HG02623 (cell line): ENCODE measurements around the gene POLD3.

Experiments used
- ATAC-seq: cut with Tn5 transposase; IDR thresholded peaks from one replicate; pipeline ENCODE4 v1.9.1; 2021; ENCODE audit warnings: moderate library complexity; ENCODE audit not compliant: unreplicated experiment

The POLD3 gene

DNA sequence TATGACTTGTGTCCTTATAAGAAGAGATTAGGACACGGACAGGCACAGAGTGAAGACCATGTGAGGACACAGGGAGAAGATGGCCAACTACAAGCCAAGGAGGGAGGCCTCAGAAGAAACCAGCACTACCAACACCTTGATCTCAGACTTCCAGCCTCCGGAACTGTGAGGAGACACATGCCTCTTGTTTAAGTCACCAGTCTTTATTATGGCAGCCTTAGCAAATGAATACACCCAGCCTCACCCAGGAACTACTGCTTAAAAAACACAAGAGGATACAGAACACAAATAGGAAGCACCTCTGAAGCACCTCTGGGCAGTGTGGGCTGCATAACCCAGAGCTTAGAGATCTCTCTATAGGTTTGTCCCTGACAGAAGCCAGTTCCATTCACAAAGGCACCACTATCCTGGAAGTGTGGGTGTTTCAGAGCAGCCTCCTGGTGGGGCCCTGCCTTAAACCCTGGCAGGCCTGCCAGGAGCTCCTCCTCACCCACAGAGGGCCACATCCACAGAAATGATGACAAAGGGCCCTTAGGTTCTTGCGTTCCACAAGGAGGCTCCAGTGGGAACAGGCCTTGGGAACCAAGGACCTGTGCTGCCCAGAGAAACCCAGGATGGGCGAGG lies 80.1 kb downstream of the POLD3 start:
- no peak for ATAC-seq

DNA sequence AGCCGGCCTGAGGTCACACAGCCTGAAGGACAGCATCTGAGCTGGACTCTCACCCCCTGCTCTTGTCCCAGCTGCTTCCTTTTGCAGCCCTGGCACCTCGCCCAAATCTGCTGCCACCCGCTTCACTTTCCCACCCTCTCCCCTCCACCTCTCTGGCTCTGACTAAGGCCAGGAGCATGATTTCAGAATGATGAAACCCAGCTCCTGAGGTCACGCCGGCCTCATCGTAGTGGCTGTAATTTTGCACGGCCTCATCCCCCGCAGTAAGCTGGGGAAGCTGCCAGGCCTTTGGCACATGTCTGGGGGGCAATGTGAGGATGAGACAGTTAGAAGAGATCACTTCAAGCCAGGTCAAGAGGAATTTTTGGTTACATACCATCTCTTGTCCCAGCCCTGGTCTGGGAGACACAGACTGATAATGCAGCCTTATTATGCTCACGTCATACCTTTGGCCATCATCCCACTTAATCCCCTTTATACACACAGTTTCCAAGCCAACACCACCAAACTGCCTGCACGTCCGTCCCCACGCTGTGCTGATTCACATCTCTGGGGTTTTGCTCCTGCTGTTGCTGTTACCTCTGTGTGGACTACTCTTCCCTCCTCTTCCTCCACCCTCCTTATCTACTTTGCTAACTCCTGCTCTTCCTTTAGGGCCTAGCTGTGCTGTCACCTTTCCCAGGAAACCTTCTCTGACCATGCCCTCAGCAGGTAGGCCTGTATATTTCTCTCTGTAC lies 80.7 kb downstream of the POLD3 start:
- ATAC-seq = no peak

DNA sequence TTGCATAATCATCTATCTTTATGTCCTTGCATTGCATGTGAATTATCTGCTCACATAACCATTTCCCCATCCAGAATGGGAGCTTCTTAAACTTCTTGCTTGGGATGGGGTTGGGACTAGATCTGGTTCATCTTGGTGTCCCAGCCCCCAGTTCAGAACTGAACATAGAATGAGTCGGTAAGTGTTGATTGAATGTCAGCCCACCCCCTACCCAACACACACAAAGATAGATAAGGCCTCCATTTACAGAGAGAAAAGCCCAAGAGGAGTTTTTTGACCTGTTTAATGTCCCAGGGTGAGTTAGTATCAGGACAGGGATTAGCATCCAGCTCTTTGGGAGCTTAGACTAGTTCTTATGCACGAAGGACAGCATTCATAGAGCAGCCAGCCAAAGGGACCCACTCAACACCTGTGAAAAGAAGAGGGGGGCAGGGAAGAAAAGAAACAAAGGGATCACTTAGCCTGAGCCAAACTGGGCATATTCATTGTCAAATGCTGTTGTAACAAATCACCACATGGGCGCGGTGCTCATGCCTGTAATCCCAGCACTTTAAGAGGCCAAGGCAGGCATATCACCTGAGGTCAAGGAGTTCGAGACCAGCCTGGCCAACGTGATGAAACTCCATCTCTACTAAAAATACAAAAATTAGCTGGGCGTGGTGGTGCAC lies 81.4 kb downstream of the POLD3 start:
- no peak for ATAC-seq

DNA sequence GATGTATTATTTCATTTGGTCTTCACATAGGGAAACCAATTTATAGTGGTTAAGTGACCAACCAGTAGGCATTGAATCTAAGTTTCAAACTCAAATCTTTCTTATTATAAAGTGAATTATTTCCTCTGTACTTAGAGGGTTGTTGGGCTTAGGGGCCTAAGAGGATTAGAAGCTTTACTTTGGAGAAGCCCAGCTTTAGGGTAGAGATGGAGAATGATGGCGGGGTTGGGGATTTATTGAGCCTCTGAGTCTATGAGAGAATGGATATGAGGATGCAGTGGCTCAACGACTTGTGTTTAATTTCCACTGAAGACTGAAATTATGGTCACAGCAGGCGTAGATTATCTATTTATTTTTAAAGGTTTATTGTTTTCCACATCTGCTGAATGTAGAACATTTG lies 83.4 kb downstream of the POLD3 start:
- no peak for ATAC-seq

DNA sequence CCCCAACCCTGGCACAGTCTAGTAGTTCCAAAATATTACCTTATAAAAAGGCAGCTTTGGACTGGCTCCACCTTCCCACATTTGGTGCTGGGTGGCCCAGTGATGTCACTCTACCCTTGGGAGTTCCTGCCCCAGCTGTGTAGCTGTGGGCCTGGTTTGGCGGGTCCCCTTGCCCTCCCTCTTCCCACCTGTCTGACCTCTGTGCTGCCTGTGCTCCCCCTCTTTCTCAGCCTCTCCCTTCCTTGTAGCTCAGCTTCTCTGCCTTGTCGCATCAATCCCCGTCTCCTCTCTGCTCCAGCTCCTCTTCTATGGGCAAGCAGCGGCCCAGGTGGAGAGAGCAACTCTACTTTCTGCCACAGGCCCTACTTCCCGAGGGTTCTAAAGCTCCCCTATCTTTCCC lies 84.2 kb downstream of the POLD3 start:
- no peak for ATAC-seq

DNA sequence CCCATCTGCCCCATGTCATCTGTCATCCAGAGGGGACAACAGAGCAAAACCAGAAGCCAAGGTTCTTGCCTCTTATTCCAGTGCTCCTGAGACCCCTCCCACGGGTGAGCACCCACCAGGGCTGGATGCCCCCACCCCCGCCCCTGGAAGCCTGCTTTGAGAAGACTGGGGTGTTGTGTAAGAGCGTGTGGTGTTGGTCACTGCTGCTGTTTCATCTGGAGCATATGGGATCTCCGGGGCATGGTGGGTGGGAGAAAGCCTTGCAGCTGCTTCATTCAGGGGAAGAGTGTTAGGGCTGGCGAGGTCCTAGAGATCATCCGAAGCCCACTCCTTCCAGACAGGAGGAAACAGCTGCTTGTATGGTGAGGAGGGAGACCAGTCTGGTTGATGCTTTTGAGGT lies 84.7 kb downstream of the POLD3 start:
- no peak for ATAC-seq

DNA sequence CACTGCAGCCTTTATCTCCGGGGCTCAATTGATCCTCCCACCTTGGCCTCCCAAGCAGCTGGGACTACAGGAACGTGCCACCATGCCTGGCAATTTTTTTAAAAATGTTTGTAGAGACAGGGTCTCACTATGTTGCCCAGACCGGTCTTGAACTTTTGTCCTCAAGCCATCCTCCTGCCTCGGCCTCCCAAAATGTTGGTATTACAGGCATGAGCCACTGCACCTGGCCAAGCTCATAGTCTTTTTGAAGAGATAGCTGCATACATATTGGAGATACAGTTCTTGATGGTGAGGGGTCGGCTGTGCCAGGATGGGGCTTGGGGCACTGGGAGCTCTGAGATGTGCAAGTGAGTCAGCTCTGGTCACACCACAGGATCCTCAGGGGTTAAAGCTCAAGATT lies 85.7 kb downstream of the POLD3 start:
- ATAC-seq = no peak

DNA sequence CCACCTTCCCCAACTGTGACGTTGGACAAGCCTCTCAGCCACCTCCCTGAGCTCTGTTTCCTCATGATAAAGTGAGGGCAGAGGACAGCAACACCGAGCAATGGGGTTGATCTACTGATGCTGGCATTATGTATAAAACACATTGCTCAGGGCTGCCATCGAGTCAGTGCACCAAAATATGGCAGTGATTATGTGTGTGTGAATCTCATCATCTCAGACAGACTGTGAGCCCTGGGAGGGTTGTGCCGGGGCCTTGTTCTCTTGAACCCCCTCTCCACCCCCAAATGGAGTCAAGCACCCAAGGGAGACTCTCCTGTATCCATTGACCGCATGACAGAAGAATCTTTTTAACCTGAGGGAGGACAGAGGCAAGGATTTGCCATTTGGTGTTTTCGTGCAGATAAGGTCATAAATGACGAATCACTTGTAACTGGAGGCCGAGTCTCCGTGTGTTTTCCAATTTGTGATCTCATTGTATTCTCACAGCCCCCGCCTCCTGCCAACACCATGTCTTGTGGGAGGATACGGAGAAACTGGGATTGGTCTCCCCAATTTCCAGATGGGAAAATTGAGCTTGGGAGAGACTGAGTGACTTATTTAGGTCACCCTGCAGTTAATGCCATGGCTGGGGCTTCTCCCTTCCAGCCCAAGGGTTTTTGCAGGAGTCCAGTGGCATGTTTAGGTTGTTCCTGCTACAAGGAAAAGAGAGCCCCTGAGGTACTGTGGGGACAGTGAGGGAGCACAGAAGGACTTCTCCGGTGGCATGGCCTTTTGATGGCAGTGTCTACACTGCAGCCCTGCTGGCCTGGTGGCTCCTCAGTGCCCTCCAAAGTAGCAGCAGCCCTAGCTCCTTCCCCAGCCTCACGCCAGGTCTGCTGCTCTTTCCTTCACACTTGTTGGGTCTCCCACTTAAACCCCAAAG lies 86.5 kb downstream of the POLD3 start:
- no peak for ATAC-seq

DNA sequence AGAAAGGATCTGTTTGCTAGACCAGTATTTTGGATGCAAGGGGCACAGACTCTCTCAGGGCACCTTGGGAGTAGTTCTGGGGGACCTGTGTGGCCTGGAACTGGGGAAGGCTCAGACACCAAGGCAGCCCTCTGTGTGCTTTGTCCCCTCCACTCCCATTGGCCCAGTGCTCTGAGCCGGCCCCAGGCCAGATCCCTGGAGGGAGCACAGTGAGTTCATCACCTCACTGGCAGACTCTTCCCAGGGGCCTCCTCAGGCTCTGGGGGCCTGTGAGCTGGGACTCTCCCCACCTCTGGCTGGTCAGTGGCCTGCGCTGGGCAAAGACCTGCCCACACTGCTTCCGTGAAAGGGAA lies 87.1 kb downstream of the POLD3 start:
- ATAC-seq = no peak

DNA sequence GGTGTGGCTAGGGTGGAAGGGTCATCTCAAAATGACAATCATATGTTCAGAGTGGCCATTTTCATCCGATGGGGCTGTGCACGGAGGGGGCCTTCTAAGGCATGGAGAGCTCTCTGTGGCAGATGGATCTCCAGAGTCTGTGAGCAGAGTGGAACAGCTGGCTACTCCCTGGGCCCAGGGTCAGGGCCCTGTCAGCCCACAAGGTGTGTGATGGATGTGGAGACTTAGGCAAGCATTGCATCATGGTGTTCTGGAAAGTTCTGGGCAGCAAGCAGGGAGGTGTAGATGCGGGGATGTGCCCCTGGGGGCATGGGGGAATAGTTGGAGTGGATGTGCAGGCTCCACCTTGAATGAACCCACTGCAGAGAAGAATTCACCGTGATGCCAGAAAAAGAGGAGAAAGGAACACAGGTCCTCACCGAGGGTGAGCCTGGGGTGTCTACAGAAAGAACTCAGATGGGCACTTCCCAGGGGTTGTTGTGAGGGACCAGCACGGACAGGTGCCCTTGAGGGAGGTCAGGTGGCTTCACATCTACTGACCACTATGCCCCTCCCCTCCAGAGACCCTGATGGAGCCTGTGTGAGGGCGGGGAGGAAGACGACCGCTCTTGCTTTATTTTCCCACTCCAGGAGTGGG lies 87.8 kb downstream of the POLD3 start:
- no peak for ATAC-seq

DNA sequence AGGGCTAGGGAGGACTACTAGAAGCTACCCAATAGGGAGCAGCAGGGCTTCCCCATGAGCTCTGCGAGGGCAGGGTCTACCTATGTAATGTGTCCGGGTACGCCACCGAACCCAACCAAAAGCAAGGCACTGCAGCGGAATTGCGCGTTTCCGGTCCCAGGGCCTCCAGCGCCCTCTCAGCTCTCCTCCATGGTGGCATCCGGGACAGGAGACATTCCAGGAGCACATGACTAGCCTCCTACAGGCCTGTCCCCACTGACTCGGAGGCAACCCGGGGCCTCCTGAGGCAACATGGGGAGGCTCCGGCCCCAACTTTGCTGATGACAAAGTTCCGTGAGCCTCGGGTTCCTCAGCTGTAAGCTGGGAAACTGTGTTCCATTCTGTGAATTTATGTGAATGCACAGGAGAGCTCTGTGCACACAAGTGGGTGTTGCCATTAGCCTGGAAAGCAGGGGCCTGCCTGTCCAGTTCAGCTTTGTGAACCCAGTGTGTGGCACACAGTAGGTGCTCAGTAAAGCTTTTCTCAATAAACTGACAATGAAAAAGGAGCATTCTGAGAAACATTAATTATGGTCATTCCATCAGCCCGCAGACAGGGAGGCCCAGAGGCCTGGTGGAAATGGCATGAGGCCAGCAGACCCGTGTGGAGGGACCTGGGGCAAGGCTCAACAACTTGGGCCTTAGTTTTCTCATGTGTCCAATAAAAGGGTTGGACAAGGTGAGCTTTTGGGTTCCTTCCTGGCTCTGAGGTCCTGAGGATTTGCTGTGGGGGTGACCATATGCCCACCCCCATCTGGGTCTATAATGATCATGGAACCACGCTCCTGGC lies 88.5 kb downstream of the POLD3 start:
- ATAC-seq = no peak

DNA sequence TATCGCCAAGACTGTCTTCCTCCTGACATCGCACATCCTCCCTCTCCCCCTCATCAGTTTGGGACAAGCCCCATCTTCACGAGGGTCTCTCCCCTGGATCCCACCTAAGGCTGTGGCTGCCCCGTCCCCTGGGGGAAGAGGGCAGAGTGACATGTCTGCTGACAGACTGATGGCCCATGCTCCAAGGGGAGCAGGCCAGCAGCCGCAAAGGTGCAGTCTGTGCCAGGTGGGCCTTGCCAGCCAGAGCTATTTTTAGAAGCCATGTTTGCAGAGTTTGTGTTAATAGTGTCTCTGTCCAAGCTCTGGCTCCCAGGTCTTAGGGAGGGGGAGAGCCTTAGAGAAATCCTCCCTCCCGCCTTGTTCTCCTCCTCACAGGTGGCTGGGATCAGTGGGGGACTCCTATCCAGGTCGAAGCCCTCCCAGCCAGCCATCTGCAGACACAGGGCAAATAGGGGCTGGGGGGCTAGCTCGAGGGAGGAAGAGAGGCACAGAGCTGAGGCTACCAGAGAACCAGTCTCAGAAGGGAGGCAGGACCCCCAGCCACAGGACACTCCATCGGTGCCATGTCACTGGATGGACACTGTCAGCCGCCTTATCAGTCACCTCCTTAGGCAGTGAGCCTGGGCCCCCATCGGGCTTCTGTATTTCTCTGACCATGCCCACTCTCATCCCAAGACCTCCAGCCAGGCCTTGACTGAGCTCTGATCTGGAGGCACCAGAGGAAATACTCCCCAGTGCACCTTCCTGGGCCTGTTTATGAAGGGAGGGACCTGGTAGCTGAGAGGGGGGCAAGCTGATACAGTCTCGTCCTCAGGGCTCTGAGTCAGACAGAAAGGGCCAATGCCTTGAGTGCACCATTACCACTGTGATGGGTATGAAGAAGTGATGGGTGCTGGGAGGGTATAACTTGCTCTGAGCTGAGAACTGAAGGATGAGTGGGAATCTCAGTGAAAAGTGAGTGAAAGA lies 89.6 kb downstream of the POLD3 start:
- ATAC-seq = no peak

DNA sequence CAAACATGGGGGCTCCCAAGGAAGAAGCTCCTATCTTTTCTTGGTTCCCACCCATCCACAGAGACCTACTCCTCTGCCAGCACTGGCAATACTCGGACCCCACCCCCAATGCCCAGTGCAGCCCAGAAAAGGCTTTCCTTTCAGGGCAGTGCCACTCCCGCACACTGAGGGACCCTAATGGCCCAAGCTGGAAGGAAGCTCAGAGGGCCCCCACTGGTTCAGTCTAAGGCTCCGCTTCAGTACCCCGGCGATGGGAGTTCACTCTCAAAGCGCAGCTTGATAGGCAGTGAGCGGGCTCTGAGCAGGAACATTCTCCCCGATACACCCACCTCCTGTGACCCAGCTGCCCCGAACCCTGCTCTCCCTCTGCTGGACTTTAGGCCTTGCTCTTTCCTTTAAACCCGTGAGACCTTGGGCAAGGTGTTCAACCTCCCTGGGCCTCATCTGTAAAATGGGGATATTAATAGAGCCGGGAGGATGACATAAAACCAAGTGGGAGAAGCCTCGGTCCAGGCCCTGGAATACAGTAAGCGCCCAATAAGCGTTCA lies 90.4 kb downstream of the POLD3 start:
- no peak for ATAC-seq

DNA sequence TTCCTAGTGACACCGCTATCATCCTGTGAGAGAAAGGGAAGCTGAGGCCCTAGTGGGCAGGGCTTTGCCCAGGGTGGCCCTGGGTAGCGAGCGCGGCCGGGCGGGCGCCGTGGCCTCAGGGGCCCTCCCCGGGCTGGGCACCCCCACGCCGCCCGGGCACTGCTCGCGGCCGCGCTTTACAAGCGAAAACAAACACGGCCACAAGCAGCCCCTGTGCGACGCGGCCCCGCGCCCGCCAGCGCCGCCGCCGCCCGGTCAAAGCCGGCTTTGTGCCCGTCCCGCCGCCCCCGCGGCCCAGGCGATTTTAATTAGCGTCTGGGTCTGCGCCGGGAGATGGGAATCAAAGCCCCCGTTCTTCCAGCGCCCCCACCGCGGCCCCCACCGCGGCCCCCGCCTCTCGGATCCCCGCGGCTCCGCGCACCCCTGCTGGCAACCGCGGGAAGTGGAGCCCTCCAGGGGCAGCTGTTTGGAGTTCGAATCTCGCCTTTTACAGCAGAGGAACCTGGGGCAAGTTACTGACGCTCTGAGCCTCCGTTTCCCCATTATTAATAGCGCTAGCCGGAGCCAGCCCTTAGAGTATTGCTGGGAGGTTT lies 91.0 kb downstream of the POLD3 start:
- no peak for ATAC-seq

DNA sequence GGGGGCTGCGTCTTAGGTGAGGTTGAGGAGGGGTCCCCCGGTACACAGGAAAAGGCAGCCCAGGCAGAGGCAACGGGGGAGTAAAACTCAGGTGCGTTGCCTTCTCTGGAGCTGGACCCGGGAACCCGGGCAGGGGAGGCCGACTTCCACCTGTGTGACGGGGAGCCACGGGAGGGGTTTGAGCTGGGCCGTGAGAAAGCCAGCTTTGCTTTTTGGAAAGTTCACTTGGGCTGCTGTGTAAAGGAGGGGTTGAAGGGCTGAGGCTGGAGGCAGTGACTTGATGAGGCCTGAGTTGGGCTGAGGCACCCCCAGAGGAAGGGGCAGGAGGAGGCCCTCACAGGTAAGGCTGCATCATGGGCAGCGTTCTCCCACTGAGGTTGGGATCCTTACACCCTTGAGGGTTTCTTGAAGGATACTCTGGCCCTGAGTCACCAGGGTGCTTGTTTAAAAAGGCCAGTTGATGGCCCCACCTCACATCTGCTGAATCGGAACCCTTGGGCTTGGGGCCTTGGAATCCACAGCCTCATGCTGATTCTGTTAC lies 91.6 kb downstream of the POLD3 start:
- ATAC-seq = no peak

DNA sequence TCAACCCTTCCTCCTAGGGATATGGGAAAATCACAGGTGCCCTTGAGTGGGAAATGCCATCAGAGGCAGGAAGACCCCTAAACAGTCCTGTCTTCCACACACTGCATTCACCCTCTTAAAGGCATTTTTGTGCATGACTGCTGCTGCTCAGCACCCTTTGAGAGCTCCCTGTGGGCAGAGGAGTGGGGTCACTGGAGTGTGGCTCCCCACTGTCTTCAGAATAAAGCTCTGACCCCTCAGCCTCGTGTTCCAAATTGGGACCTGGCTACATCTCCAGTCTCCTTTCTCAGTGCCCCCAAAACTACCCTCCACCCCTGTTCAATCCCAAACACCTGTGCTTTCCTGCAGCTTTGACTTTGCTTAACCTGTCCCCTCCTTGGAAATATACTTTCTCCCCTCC lies 92.3 kb downstream of the POLD3 start:
- ATAC-seq = no peak

DNA sequence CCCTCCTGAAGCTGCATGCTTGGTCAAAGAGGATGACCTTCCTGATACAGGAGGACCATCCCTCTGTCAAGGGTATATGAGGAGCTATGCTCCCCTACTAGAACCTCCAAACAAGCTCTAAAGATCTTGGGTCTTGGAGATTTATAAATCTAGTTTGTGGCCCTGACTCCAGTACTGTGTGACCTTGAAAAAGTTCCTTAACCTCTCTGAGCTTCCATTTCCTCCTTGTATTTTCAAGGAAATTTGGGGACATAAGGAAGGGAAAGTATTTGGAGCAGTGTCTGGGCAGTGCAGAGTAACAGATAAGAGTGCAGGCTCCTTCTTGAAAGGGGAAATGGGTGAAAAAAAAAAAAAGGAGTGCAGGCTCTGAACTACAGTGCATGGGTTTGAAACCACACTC lies 93.0 kb downstream of the POLD3 start:
- ATAC-seq = no peak

DNA sequence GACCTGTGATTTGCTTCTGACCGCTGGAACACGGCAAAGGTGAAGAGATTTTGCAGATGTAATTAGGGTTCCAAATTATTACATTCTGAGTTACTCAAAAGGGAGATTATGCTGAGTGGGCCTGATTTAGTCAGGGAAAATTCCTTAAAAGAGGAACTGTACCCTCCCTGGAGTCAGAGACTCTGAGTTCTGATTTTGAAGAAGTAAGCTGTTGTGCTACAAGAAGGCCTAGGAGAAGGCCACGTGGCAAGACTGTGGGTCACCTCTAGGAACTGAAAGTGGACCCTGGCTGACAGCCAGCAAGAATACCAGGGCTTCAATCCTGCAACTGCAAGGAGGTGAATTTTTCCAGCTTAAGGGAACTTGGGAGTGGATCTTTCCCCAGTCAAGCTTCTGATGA lies 93.5 kb downstream of the POLD3 start:
- ATAC-seq = no peak
